Lung (tissue), 12 donors: ENCODE results near the gene ZC3H14. TPM values are rescaled to one million over a fixed set of nuclear protein-coding genes. Genes with fewer than 3 reads are reported as not detected.

Experiments used
- ATAC-seq: fragments of 200-7000 bp; cut with Tn5 transposase; one replicate; pipeline ENCODE4 v1.9.1; 2020; ENCODE audit warnings: moderate number of reproducible peaks; ENCODE audit not compliant: insufficient read depth, low FRiP score
- DNase-seq, 3 donors: peaks; one replicate each; pipeline ENCODE4 v3.0.0-alpha.2; 2013 to 2017
- H3K27ac ChIP-seq, 2 donors: one replicate each; pipeline ENCODE4 v1.5.1; 2013; ENCODE audit warnings: mild to moderate bottlenecking in 2 of 2, moderate library complexity in 2 of 2, control low read depth in 1 of 2, inconsistent platforms in 1 of 2, low read depth in 1 of 2, low read length in 1 of 2
- H3K27me3 ChIP-seq, 3 donors: one replicate each; pipeline ENCODE4 v1.5.1; 2013; ENCODE audit warnings: low read length in 2 of 3; ENCODE audit not compliant: control insufficient read depth in 3 of 3, insufficient read depth in 3 of 3
- H3K36me3 ChIP-seq, 4 donors: one replicate each; pipeline ENCODE4 v1.5.1; 2013; ENCODE audit warnings: low read length in 4 of 4, mild to moderate bottlenecking in 1 of 4, moderate library complexity in 1 of 4; ENCODE audit not compliant: control insufficient read depth in 4 of 4, insufficient read depth in 4 of 4
- H3K4me1 ChIP-seq, 5 donors: one replicate each; pipeline ENCODE4 v1.5.1; 2013; ENCODE audit warnings: low read length in 5 of 5, mild to moderate bottlenecking in 2 of 5, moderate library complexity in 1 of 5; ENCODE audit not compliant: control insufficient read depth in 5 of 5, insufficient read depth in 5 of 5
- H3K4me3 ChIP-seq: one replicate; pipeline ENCODE4 v1.5.1; 2013; ENCODE audit warnings: mild to moderate bottlenecking, control low read depth, moderate library complexity
- H3K9ac ChIP-seq, 2 donors: one replicate each; pipeline ENCODE4 v1.5.1; 2013; ENCODE audit warnings: low read length in 2 of 2, control low read depth in 1 of 2; ENCODE audit not compliant: insufficient read depth in 1 of 2
- H3K9me3 ChIP-seq, 4 donors: one replicate each; pipeline ENCODE4 v1.5.1; 2013; ENCODE audit warnings: low read length in 3 of 4, mild to moderate bottlenecking in 1 of 4, moderate library complexity in 1 of 4; ENCODE audit not compliant: control insufficient read depth in 4 of 4, insufficient read depth in 3 of 4
- WGBS, 2 donors: extraction: QIAGEN DNeasy Blood & Tissue Kit; methylation state at CpG; one replicate each; pipeline ENCODE4 v1.1.7; 2013; 5-methylcytosine and 5-hydroxymethylcytosine counted together
- polyA plus RNA-seq, 2 donors: library from polyadenylated mRNA; stranded (reverse); fragments of 200-250 nt; gene quantifications; one replicate each; pipeline ENCODE4 v1.2.1, GENCODE V29; 2013
- total RNA-seq, 2 donors: library from RNA; depleted of rRNA in 1 of 2; stranded (reverse); fragments of >200 nt in 1 of 2; gene quantifications; one replicate each; pipeline ENCODE4 v1.2.1, GENCODE V29; 2014 to 2021
- TF ChIP-seq, protein P1 (sequence below): IDR thresholded peaks from 2 replicates; pipeline ENCODE4 v1.5.1; 2012; ENCODE audit warnings: mild to moderate bottlenecking; ENCODE audit errors: control extremely low read depth, extremely low read depth
- donor health status: control.
- donor health status: control.
- donor health status: Bipolar disorder and iron deficiency.
- donor health status: healthy.
- donor health status: DM: yes; HTN: yes; CAD: no.

ZC3H14 gene
- total and polyA plus RNA-seq, 4 donors = 21.9 to 79.7 (median 36.3) TPM

DNA sequence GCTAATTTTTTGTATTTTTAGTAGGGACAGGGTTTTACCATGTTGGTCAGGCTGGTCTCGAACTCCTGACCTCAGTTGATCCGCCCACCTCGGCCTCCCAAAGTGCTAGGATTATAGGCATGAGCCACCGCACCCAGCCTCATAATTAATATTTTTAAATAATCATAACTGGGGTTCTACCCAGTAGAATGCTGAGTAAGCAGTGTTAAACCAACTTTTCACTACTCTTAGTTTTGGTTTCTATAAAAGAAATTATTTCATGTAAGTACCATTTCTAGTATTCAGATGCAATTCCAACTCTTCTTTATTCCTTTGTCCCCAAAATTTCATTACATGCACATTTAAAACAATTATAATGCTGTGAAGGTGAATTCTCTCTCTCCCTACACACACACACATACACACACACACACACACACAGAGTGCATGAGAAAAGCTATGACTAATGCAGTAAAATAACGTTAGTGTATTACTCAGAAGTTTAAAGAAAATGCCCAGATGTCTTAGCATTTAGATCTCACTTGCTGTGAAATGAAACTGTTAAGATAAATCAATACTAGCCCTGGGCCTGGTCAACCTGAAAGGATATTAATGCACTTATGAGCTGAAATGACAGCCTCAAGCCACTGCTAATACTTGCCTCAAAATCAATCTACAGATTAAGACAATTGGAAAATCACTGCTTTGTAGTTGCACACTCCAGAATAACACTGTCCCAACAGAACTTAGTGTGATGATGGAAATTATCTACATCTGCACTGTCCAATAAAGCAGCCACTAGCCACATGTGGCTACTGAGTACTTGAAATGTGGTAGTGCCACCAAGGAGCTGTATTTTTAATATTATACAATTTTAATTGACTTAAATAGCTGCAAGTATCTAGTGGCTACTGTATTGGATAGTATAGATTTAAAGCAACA lies 44.0 kb upstream of the ZC3H14 start:
- H3K36me3 ChIP-seq = peaks cover 4 to 10% (median 9%) of the 10 kb centered on the region in 4 donors
- H3K4me1 ChIP-seq = peaks cover 0 to 16% (median 0%) of the 10 kb centered on the region in 5 donors
- no peak overlapping the region for H3K4me3 ChIP-seq
- H3K9ac ChIP-seq = no peak overlapping the region
- no peak for DNase-seq
- ATAC-seq = no peak
- 85 to 90% methylated on average over 5 of the region's 5 CpGs for whole genome bisulfite sequencing, 2 donors
- no peak overlapping the region for H3K27ac ChIP-seq
- no peaks in the 10 kb centered on the region for H3K9me3 ChIP-seq
- TF ChIP-seq, protein P1, sequence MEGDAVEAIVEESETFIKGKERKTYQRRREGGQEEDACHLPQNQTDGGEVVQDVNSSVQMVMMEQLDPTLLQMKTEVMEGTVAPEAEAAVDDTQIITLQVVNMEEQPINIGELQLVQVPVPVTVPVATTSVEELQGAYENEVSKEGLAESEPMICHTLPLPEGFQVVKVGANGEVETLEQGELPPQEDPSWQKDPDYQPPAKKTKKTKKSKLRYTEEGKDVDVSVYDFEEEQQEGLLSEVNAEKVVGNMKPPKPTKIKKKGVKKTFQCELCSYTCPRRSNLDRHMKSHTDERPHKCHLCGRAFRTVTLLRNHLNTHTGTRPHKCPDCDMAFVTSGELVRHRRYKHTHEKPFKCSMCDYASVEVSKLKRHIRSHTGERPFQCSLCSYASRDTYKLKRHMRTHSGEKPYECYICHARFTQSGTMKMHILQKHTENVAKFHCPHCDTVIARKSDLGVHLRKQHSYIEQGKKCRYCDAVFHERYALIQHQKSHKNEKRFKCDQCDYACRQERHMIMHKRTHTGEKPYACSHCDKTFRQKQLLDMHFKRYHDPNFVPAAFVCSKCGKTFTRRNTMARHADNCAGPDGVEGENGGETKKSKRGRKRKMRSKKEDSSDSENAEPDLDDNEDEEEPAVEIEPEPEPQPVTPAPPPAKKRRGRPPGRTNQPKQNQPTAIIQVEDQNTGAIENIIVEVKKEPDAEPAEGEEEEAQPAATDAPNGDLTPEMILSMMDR = no peak
- H3K27me3 ChIP-seq = no peaks in the 10 kb centered on the region

DNA sequence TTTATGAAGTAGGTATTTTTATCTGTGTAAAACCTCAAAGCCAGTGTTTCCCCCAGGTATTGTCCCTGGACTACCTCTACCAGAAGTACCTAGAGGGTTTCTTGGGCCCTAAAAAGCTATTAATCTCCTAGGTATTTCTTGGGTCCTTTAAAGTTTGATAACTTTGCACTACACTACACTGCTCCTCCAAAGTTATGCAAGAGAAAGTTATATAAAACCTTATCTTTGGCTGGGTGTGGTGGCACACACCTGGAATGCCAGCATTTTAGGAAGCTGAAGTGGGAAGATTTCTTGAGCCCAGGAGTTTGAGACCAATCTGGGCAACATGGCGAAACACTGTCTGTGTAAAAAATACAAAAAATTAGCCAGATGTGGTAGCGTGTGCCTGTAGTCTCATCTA lies 42.9 kb upstream of the ZC3H14 start:
- DNase-seq = no peak
- TF ChIP-seq, protein P1 = no peak
- H3K4me3 ChIP-seq = no peak overlapping the region
- no peak for ATAC-seq
- no peak overlapping the region for H3K9ac ChIP-seq
- H3K4me1 ChIP-seq = peaks cover 0 to 16% (median 0%) of the 10 kb centered on the region in 5 donors
- 91 to 93% methylated on average over 2 of the region's 2 CpGs for WGBS, 2 donors
- H3K27me3 ChIP-seq = no peaks in the 10 kb centered on the region
- H3K36me3 ChIP-seq = peaks cover 4 to 8% (median 5%) of the 10 kb centered on the region in 4 donors
- no peaks in the 10 kb centered on the region for H3K9me3 ChIP-seq
- H3K27ac ChIP-seq = no peak overlapping the region

DNA sequence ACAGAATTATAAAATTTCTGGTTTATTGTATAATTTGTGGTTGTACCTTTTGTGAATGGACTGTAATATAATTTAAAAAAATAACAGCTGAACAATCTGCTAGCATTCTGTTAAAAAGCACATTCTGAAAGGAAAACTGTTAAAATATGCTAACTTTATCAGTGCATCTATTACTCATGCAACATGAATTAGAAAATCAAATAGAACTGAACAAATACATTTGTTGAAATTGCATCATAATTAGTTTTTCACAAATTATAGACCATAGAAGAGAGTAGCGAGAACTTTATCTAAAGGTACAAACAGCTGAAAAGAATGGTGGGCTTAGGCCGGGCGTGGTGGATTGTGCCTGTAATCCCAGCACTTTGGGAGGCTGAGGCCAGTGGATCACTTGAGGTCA lies 41.0 kb upstream of the ZC3H14 start:
- H3K4me3 ChIP-seq = no peak overlapping the region
- WGBS, 2 donors = 57 to 91% methylated on average over 3 of the region's 3 CpGs
- ATAC-seq = peak; percentile 37
- TF ChIP-seq, protein P1 = no peak
- H3K27me3 ChIP-seq = no peaks in the 10 kb centered on the region
- no peak overlapping the region for H3K27ac ChIP-seq
- no peaks in the 10 kb centered on the region for H3K9me3 ChIP-seq
- DNase-seq = no peak
- H3K36me3 ChIP-seq = peaks cover 3 to 13% (median 7%) of the 10 kb centered on the region in 4 donors
- H3K4me1 ChIP-seq = peaks cover 0 to 17% (median 0%) of the 10 kb centered on the region in 5 donors
- no peak overlapping the region for H3K9ac ChIP-seq
